OCI-LY1 (cell line): ENCODE results near the gene RFPL2.
"Not testable (repeated sequence)": the region's sequence is repeated elsewhere in the genome, so short reads cannot be mapped to it uniquely, and the experiment has no call there.

Experiments used
- H2AFZ ChIP-seq: fragments of 200-600 bp; sonication (generic), shearing (Covaris generic); 2 replicates; pipeline ENCODE4 v1.6.0; 2014; ENCODE audit warnings: antibody characterized with exemption, mild to moderate bottlenecking, low read length
- H3F3A ChIP-seq: fragments of 200-600 bp; sonication (generic), shearing (Covaris generic); 2 replicates; pipeline ENCODE4 v1.6.0; 2014; ENCODE audit warnings: mild to moderate bottlenecking, antibody characterized with exemption, low read length, moderate library complexity; ENCODE audit not compliant: insufficient read depth
- H3K27ac ChIP-seq: fragments of 200-600 bp; sonication (generic); 2 replicates; pipeline ENCODE4 v1.5.1; 2014; ENCODE audit warnings: low read length, mixed run types, mild to moderate bottlenecking, low read depth; ENCODE audit not compliant: poor library complexity, severe bottlenecking
- H3K27me3 ChIP-seq: fragments of 200-600 bp; sonication (generic); 2 replicates; pipeline ENCODE4 v1.6.0; 2014; ENCODE audit warnings: antibody characterized with exemption, mild to moderate bottlenecking, low read length, moderate library complexity; ENCODE audit not compliant: insufficient read depth
- H3K36me3 ChIP-seq: fragments of 200-600 bp; sonication (generic); 2 replicates; pipeline ENCODE4 v1.6.1; 2014; ENCODE audit warnings: mild to moderate bottlenecking, antibody characterized with exemption, low read length, moderate library complexity, mixed read lengths; ENCODE audit not compliant: insufficient read depth
- H3K4me1 ChIP-seq: fragments of 200-600 bp; sonication (generic); 2 replicates; pipeline ENCODE4 v1.5.1; 2014; ENCODE audit warnings: mild to moderate bottlenecking, low read length, moderate library complexity; ENCODE audit not compliant: insufficient read depth, severe bottlenecking
- H3K4me2 ChIP-seq: fragments of 200-600 bp; sonication (generic), shearing (Covaris generic); 2 replicates; pipeline ENCODE4 v1.6.1; 2014; ENCODE audit warnings: low read length
- H3K4me3 ChIP-seq: fragments of 200-600 bp; sonication (generic); 2 replicates; pipeline ENCODE4 v1.5.1; 2014; ENCODE audit warnings: low read length, low read depth, mild to moderate bottlenecking, mixed read lengths; ENCODE audit not compliant: poor library complexity, severe bottlenecking
- H3K79me2 ChIP-seq: fragments of 200-600 bp; shearing (Covaris generic); 2 replicates; pipeline ENCODE4 v1.6.1; 2016; ENCODE audit warnings: mixed run types, low read length, mixed read lengths; ENCODE audit not compliant: insufficient read depth
- H3K9ac ChIP-seq: fragments of 200-600 bp; sonication (generic), shearing (Covaris generic); 2 replicates; pipeline ENCODE4 v1.6.1; 2014; ENCODE audit warnings: mild to moderate bottlenecking, low read length, mixed read lengths
- H3K9me2 ChIP-seq: fragments of 200-600 bp; sonication (generic), shearing (Covaris generic); 2 replicates; pipeline ENCODE4 v1.6.1; 2014; ENCODE audit warnings: low read depth, mild to moderate bottlenecking, low read length, mixed read lengths
- H3K9me3 ChIP-seq: fragments of 200-600 bp; shearing (Covaris generic); 2 replicates; pipeline ENCODE4 v1.6.1; 2014; ENCODE audit warnings: low read length, mixed read lengths
- H4K20me1 ChIP-seq: fragments of 200-600 bp; sonication (generic), shearing (Covaris generic); 2 replicates; pipeline ENCODE4 v1.6.0; 2016; ENCODE audit warnings: mild to moderate bottlenecking, low read length; ENCODE audit not compliant: insufficient read depth
- CTCF ChIP-seq: fragments of 200-600 bp; sonication (generic), shearing (Covaris generic); IDR thresholded peaks from 2 replicates; pipeline ENCODE4 v1.5.1; 2017; ENCODE audit warnings: mild to moderate bottlenecking, antibody characterized with exemption, low read length, moderate library complexity, mixed read lengths
- EZH2 ChIP-seq: fragments of 200-600 bp; sonication (generic), shearing (Covaris generic); IDR thresholded peaks from 2 replicates; pipeline ENCODE4 v1.8.0; 2017; ENCODE audit warnings: borderline replicate concordance, mixed run types, mild to moderate bottlenecking, antibody characterized with exemption, low read length, moderate library complexity, mixed read lengths

RFPL2 gene

GRCh38 chr22:32158712-32159533 is 46.0 kb downstream of the RFPL2 start, which contains the start of gene C22orf42:
C22orf42 (minus strand) TSS chr22:32159303; CDS start chr22:32159215, 88 bp downstream.
- no peaks in the 10 kb centered on the region for H4K20me1 ChIP-seq
- no peaks in the 10 kb centered on the region for H3K4me1 ChIP-seq
- H3K36me3 ChIP-seq, result no peaks in the 10 kb centered on the region
- no peaks in the 10 kb centered on the region for H3F3A ChIP-seq
- H3K4me3 ChIP-seq, result no peak within 1 kb of the TSS
- H3K79me2 ChIP-seq, result no peaks in the 10 kb centered on the region
- H3K9ac ChIP-seq, result no peak within 1 kb of the TSS
- no peaks in the 10 kb centered on the region for H3K9me2 ChIP-seq
- H3K4me2 ChIP-seq, result no peak within 1 kb of the TSS
- H3K9me3 ChIP-seq, result no peaks in the 10 kb centered on the region
- no peak within 1 kb of the TSS for H2AFZ ChIP-seq
- TF ChIP-seq EZH2, result no peak
- TF ChIP-seq CTCF, result no peak
- H3K27ac ChIP-seq, result no peak within 1 kb of the TSS
- no peaks in the 10 kb centered on the region for H3K27me3 ChIP-seq

GRCh38 chr22:32157632-32158031 is 47.2 kb downstream of the RFPL2 start:
- H3K4me2 ChIP-seq, H3K9me2 ChIP-seq, H3K27ac ChIP-seq, H4K20me1 ChIP-seq, H3K4me3 ChIP-seq, H3K79me2 ChIP-seq, H2AFZ ChIP-seq, H3K27me3 ChIP-seq, H3K36me3 ChIP-seq, H3K9me3 ChIP-seq, H3K4me1 ChIP-seq, H3K9ac ChIP-seq, H3F3A ChIP-seq: not testable (repeated sequence)

GRCh38 chr22:32154727-32155126 is 50.1 kb downstream of the RFPL2 start:
- not testable (repeated sequence) for H2AFZ ChIP-seq, H3K4me2 ChIP-seq, H3K9me3 ChIP-seq, H3K9me2 ChIP-seq, H3K4me3 ChIP-seq, H3K79me2 ChIP-seq, H3F3A ChIP-seq, H3K9ac ChIP-seq, H3K27ac ChIP-seq, H4K20me1 ChIP-seq, H3K36me3 ChIP-seq, H3K4me1 ChIP-seq, H3K27me3 ChIP-seq

GRCh38 chr22:32151641-32152040 is 53.2 kb downstream of the RFPL2 start:
- not testable (repeated sequence) for H3K9ac ChIP-seq

DNA sequence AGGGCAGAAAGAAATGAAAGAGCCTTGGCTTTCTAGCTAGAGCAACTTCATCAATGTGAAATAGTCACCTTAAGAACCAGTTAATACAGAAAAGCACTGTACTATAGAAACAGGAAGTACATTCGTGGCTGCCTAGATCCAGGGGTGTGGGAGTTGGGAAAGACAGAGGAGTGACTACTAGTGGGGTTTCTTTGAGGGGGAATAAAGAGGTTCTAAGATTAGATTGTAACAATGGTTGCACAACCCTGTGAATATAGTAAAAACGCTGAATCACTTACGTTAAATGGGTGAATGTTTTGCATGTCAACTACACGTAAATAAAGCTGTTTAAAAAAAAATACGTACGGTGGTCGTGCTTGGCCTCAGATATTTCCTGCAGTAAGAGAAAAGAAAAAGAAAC is 54.2 kb downstream of the RFPL2 start:
- not testable (repeated sequence) for H3K9ac ChIP-seq, H3K27ac ChIP-seq, H3K9me3 ChIP-seq, H3K79me2 ChIP-seq, H4K20me1 ChIP-seq, H2AFZ ChIP-seq, H3K4me1 ChIP-seq, H3K36me3 ChIP-seq, H3K4me2 ChIP-seq, H3K4me3 ChIP-seq, H3K9me2 ChIP-seq, H3K27me3 ChIP-seq, H3F3A ChIP-seq

More at GRCh38 chr22:32151641-32152040, 53.2 kb downstream of the RFPL2 start:
- H3K4me1 ChIP-seq, H3K4me3 ChIP-seq, H3K27me3 ChIP-seq, H3K4me2 ChIP-seq, H3K9me2 ChIP-seq, H3K27ac ChIP-seq, H3K36me3 ChIP-seq, H2AFZ ChIP-seq, H4K20me1 ChIP-seq, H3K79me2 ChIP-seq, H3F3A ChIP-seq, H3K9me3 ChIP-seq: not testable (repeated sequence)

DNA sequence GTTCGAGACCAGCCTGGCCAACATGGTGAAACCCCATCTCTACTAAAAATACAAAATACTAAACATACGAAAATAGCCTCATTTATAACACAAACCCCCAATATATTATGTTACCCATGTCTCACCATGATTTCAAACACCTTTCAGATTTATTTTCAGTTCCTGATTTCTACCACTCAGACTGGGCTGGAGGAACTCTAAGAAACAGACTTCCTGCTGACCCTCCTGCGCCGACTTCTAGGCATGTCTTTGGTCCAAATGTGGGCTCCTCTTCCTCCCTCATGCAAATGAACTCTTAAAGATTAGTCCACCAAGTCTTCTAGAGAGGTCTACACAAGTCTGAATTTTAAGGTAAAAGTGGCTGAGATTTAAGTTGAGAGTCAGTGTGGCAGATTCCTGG is 56.5 kb downstream of the RFPL2 start:
- H3K4me3 ChIP-seq, H3K9me3 ChIP-seq, H3K27ac ChIP-seq, H3K27me3 ChIP-seq, H3K4me1 ChIP-seq, H3F3A ChIP-seq, H2AFZ ChIP-seq, H4K20me1 ChIP-seq, H3K9me2 ChIP-seq, H3K36me3 ChIP-seq, H3K4me2 ChIP-seq, H3K9ac ChIP-seq, H3K79me2 ChIP-seq: not testable (repeated sequence)

DNA sequence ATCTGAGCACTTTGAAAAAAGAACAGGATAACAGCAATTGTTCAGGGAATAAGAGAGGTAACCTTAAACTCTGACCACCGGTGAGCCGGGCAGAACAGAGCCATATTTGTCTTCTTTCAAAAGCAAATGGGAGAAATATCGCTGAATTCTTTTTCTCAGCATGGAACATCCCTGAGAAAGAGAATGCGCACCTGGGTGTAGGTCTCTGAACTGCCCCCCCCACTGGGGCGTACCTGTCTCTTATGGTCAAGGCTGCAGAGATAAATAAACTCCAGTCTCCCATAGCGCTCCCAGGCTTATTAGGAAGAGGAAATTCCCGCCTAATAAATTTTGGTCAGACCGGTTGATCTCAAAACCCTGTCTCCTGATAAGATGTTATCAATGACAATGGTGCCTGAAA is 57.7 kb downstream of the RFPL2 start:
- not testable (repeated sequence) for H2AFZ ChIP-seq, H3K9ac ChIP-seq, H4K20me1 ChIP-seq, H3K9me2 ChIP-seq, H3K4me1 ChIP-seq, H3K27me3 ChIP-seq, H3K9me3 ChIP-seq, H3F3A ChIP-seq, H3K27ac ChIP-seq, H3K4me2 ChIP-seq, H3K36me3 ChIP-seq, H3K79me2 ChIP-seq, H3K4me3 ChIP-seq
